Measurements from ENCODE around the gene SPG7.

The SPG7 gene

DNA sequence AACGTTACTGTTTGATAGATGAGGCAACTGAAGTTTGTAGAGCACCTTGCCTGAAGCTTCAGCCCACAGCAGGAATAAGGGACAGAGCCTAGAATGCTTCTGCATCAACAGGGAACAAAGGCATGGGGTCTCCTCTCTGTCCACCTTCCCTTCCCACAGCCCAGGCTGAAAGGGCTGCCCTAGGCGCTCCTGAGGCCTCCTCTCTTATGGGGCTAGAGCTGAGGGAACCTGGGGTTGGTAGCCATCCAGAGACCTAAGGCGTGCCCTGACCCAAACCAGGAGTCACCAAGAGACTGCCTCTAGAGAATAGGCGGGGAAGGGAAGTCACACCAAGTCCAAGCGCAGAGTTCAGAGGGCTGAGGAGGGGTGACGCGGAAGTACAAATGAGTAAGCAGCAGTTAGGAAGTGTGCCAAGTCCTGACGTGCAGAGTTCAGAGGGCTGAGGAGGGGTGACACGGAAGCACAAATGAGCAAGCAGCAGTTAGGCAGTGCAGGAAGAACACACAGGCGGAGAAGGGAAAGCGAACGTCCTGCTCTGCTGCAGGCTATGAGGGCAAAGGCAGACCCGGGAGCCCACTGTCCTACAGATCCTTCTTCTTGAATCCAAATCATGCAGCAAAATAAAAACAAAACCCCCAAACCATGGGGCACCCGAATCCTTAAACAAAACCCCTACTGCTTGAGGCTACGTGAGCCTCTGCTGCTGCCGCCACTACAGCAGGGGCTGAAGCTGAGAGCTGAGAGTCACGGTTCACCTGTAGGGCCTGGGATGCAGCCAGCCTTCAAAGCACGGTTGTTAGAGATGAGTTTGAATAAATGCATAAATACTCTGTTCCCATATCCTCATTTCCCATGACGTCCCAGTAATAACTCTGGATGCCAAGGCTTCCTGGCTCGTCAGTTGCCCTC lies 2.7 kb upstream of the SPG7 start:
- H3K4me3 ChIP-seq (ENCODE audit: low read length), result no peak overlapping the region
- peak; percentile 85 for DNase-seq (ENCODE audit: low read depth)
- no peak for TF ChIP-seq CTCF (IDR thresholded peaks at IDR 0.05; ENCODE audit: insufficient read depth, low read depth, low read length, missing control alignments)

DNA sequence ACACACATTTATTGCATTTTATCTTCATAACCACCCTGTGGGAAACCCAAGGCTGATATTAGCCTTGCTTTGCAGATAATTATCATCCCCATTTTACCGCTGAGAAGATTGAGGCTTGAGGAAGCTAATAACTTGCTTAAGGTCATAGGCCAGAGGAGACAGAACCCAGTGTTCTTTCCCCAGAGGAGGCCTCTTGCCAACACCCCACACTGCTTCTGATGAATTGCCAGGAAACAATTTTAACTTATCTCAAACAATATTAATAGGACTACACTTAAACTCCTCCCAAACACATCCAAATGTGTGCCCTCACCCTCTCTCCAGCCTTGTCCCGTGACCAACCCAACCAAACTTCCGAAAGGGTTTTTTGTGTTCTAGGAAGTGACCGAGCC lies 2.1 kb upstream of the SPG7 start:
- no peak for TF ChIP-seq CTCF (IDR thresholded peaks at IDR 0.05; ENCODE audit: insufficient read depth, low read depth, low read length, missing control alignments)
- no peak overlapping the region for H3K4me3 ChIP-seq (ENCODE audit: low read length)
- DNase-seq (ENCODE audit: low read depth), result no peak

DNA sequence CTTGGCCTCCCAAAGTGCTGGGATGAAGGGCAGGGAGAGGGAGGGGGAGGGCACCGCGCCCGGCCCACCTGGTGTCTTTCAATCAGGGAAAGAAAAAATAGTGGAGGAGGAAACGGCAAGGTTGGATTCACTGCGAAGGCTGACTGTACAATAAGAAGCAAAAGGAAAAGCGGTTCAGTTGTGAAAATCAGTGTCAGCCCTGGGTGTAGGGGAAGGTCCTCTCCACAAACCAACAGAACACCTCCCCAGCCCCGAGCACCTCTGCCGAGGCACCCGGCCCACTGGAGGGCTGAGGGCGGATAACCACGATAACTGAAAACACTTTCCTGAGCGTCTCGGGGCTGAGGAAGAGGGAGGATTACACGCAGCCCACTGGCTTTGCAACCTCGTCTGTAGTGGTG lies 1.4 kb upstream of the SPG7 start:
- TF ChIP-seq CTCF (IDR thresholded peaks at IDR 0.05; ENCODE audit: insufficient read depth, low read depth, low read length, missing control alignments), result no peak
- no peak for DNase-seq (ENCODE audit: low read depth)
- H3K4me3 ChIP-seq (ENCODE audit: low read length), result peak overlapping the region; percentile 70

DNA sequence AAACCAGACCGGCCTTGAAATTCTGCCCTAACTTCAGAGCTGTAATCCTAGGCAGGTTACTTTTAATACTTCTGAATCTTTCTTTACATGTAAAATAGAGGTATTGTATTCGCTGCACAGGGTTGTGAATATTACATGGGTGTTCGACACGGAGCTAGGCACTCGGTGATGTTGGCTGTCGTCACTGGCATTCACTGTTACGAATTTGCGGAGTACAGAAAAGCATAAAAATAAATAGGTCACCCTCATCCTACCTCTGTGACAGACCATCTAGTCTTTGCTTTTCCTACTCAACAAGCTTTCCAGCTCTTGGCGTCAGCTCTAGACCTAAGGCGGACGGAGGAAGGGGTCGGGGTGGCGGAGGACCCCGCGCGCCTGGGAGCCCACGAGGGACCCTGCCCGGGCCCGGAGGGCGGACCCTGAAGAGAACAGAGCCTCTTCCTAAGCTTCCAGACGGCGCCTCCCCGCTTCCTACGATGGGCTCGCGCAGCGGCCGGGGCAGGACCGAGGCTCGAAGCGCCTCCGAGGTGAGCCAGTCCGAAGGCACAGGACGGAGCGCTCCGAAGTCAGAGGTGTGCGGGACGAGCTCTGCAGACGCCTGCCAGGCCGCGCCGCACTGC lies 879 bp upstream of the SPG7 start:
- TF ChIP-seq CTCF (IDR thresholded peaks at IDR 0.05; ENCODE audit: insufficient read depth, low read depth, low read length, missing control alignments), result no peak
- H3K4me3 ChIP-seq (ENCODE audit: low read length), result peak overlapping the region; percentile 70
- DNase-seq (ENCODE audit: low read depth), result no peak

DNA sequence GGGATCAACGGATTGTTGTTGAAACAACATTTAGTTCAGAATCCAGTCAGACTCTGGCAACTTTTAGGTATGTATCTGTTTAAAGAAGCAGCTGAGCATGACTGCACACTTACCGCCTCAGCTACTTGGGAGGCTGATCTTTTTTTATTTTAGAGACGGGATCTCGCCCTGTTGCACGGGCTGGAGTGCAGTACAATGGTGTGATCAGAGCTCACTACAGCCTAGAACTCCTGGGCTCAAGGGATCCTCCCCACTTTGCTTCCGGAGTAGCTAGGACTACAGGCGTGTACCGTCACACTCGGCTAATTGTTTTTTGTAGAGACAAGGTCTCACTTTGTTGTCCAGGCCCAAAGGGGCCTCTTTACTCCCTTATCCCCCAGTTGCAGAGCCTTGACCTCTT lies 2.3 kb downstream of the SPG7 start:
- TF ChIP-seq CTCF (IDR thresholded peaks at IDR 0.05; ENCODE audit: insufficient read depth, low read depth, low read length, missing control alignments), result no peak
- DNase-seq (ENCODE audit: low read depth), result no peak
- no peak overlapping the region for H3K4me3 ChIP-seq (ENCODE audit: low read length)

- TF ChIP-seq CTCF (IDR thresholded peaks at IDR 0.05; ENCODE audit: insufficient read depth, low read depth, low read length, missing control alignments), result no peak
- H3K4me3 ChIP-seq (ENCODE audit: low read length), result no peak overlapping the region
- DNase-seq (ENCODE audit: low read depth), result no peak
These were observed 3.2 kb downstream of the SPG7 start for GRCh38 chr16:89511374-89511773.
